ENCODE results near the gene ZWILCH. TPM values are rescaled to one million over a fixed set of nuclear protein-coding genes. Genes with fewer than 3 reads are reported as not detected.

Gene ZWILCH
- total RNA-seq, 6 experiments from 2014 or later: 1.1 to 4.9 (median 2.5) TPM

- Histone ChIP-seq H3K4me1 (no peaks in the 10 kb centered on the region), H3K9me3 (no peaks in the 10 kb centered on the region), H3K27me3 (no peaks in the 10 kb centered on the region), H3K36me3 (no peaks in the 10 kb centered on the region), H3K27ac (no peak overlapping the region), H3K4me3 (no peak overlapping the region)
- ATAC-seq (no peak), DNase-seq (no peak)
- WGBS (ENCODE audit: insufficient coverage, low coverage, low lambda C conversion rate, missing lambda C conversion rate): 87% methylated on average over 7 of the region's 18 CpGs
- intact Hi-C loops (cut with DNase I): no loop called here
- no peak for TF ChIP-seq CTCF (IDR thresholded peaks at IDR 0.05)
- TF ChIP-seq POLR2A (IDR thresholded peaks at IDR 0.05): no peak
Measured at GRCh38 chr15:66560856-66561525, 55.9 kb downstream of the ZWILCH start.

- DNase-seq: no peak
- no peak for TF ChIP-seq CTCF (IDR thresholded peaks at IDR 0.05)
- TF ChIP-seq POLR2A (IDR thresholded peaks at IDR 0.05): no peak
- WGBS (ENCODE audit: insufficient coverage, low coverage, low lambda C conversion rate, missing lambda C conversion rate): no CpG with 5 or more reads among the region's 4 CpGs
Measured at GRCh38 chr15:66563126-66563525, 58.0 kb downstream of the ZWILCH start.

DNA sequence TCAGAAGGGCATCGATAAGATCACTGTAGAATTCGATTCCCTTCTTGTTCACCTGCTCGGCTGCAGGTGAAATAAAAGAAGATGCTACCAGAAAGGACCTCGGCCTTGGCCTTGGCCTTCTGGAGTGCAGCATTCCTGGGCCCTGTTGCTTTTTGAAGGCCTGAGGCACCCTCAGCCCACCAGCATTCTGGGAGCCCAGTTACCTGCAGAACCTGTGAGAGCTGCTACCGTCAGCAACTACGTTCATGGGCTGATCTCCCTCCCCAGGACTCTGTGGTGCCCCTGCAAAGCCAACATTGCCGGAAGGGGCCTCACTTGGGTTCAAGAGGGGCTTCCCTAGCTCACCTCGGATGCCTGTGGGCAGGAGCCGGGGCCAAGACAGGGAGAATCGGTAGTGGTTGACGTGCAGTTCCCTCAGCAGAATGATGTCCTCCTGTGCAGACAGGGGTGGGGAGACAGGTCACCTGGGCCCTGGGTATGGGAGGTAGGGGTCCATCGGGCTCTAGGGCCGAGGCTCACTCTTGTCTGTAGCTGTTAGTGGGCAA lies 58.5 kb downstream of the ZWILCH start:
- H3K9me3 ChIP-seq: no peaks in the 10 kb centered on the region
- no peaks in the 10 kb centered on the region for H3K36me3 ChIP-seq
- no peaks in the 10 kb centered on the region for H3K4me1 ChIP-seq
- no peak for ATAC-seq
- 92% methylated on average over 9 of the region's 13 CpGs for WGBS (ENCODE audit: insufficient coverage, low coverage, low lambda C conversion rate, missing lambda C conversion rate)
- no peaks in the 10 kb centered on the region for H3K27me3 ChIP-seq
- TF ChIP-seq POLR2A (IDR thresholded peaks at IDR 0.05) (no peak), CTCF (IDR thresholded peaks at IDR 0.05) (no peak)
- no peak overlapping the region for H3K4me3 ChIP-seq
- no peak overlapping the region for H3K27ac ChIP-seq
- intact Hi-C loops (cut with DNase I): no loop called here
- no peak for DNase-seq

More at GRCh38 chr15:66563126-66563525, 58.0 kb downstream of the ZWILCH start:
- Histone ChIP-seq H3K27me3 (no peaks in the 10 kb centered on the region), H3K9me3 (no peaks in the 10 kb centered on the region), H3K4me3 (no peak overlapping the region), H3K4me1 (no peaks in the 10 kb centered on the region), H3K27ac (no peak overlapping the region), H3K36me3 (no peaks in the 10 kb centered on the region)
- intact Hi-C loops (cut with DNase I): no loop called here
- no peak for ATAC-seq

DNA sequence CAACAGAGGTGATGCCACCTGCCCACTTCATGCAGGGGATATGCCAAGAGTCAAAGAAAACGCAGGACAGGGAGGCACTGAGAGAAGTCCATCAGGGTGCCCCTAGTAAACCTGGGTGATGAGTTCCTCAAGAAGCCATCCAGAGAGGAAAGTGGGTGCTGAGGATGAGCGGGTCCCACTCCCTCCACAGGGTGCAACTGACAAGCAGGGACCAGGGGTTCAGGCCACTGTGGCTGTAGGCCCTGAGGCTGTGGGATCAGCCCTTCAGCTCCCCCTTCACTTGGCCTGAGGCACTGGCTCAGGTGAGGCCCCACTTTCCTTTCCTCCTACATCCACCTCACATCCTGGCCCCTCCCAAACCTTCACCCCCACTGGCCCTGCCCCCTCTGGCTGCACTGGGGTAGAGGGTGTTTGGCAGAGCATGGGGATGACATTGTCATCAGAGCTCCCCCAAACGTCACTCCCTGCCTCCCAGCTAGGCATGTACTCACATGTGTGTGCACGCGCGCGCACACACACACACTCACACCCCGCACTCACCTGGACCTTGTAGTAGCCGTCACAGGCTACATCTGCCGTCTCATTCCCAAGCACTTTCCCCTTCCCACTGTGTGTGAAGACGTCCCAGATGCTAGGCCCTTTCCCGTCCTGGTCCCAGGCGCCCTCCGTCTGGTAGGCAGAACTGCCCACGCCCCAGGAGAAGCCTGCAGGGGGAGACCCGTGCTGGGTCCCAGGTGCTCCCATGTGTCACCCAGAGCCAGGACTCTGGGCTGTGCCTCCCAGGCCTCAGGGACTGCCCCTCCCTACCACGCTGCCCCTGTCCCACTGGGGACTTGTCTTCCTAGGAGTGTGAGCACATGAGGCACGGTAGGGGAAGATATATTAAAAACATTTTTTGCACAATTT lies 59.3 kb downstream of the ZWILCH start:
- Histone ChIP-seq H3K4me3 (no peak overlapping the region), H3K27ac (no peak overlapping the region), H3K36me3 (no peaks in the 10 kb centered on the region), H3K4me1 (no peaks in the 10 kb centered on the region), H3K9me3 (no peaks in the 10 kb centered on the region), H3K27me3 (no peaks in the 10 kb centered on the region)
- WGBS (ENCODE audit: insufficient coverage, low coverage, low lambda C conversion rate, missing lambda C conversion rate): 87% methylated on average over 9 of the region's 18 CpGs
- intact Hi-C loops (cut with DNase I): no loop called here
- TF ChIP-seq CTCF (IDR thresholded peaks at IDR 0.05) (no peak), POLR2A (IDR thresholded peaks at IDR 0.05) (no peak)
- DNase-seq: peak in 2 of 3 donors; percentile 39 to 42
- ATAC-seq: no peak
